HG02588 (cell line): ENCODE data around the gene ICE2.
"Not testable (repeated sequence)": the region's sequence is repeated elsewhere in the genome, so short reads cannot be mapped to it uniquely, and the experiment has no call there.

Experiments
- ATAC-seq: cut with Tn5 transposase; IDR thresholded peaks from one replicate; pipeline ENCODE4 v1.9.1; 2021; ENCODE audit warnings: mild to moderate bottlenecking, moderate library complexity; ENCODE audit not compliant: unreplicated experiment

Gene ICE2

GRCh38 chr15:60448668-60449360 lies 30.1 kb downstream of the ICE2 start:
- no peak for ATAC-seq

- no peak for ATAC-seq
These were observed 34.5 kb downstream of the ICE2 start for GRCh38 chr15:60444289-60444912.

GRCh38 chr15:60442763-60443162 lies 36.2 kb downstream of the ICE2 start:
- ATAC-seq = no peak

GRCh38 chr15:60442031-60442650 lies 36.8 kb downstream of the ICE2 start:
- no peak for ATAC-seq

- no peak for ATAC-seq
These were observed 37.6 kb downstream of the ICE2 start for GRCh38 chr15:60441331-60441730.

- ATAC-seq = no peak
These were observed 40.3 kb downstream of the ICE2 start for GRCh38 chr15:60438646-60439045.

- ATAC-seq = no peak
These were observed 50.0 kb downstream of the ICE2 start for GRCh38 chr15:60428935-60429334.

- no peak for ATAC-seq
These were observed 52.0 kb downstream of the ICE2 start for GRCh38 chr15:60426870-60427508.

GRCh38 chr15:60425461-60425860 lies 53.5 kb downstream of the ICE2 start:
- ATAC-seq = no peak

GRCh38 chr15:60424006-60424405 lies 54.9 kb downstream of the ICE2 start:
- ATAC-seq = no peak

GRCh38 chr15:60423537-60423936 lies 55.4 kb downstream of the ICE2 start:
- no peak for ATAC-seq

GRCh38 chr15:60421544-60421943 lies 57.4 kb downstream of the ICE2 start:
- ATAC-seq = no peak

- ATAC-seq = no peak
These were observed 58.7 kb downstream of the ICE2 start for GRCh38 chr15:60420203-60420716.

- no peak for ATAC-seq
These were observed 59.2 kb downstream of the ICE2 start for GRCh38 chr15:60419753-60420152.

- no peak for ATAC-seq
These were observed 60.8 kb downstream of the ICE2 start for GRCh38 chr15:60418096-60418495.

GRCh38 chr15:60417112-60417511 lies 61.8 kb downstream of the ICE2 start:
- ATAC-seq = no peak

GRCh38 chr15:60416484-60416883 lies 62.5 kb downstream of the ICE2 start:
- no peak for ATAC-seq

GRCh38 chr15:60414016-60414682 lies 64.8 kb downstream of the ICE2 start:
- no peak for ATAC-seq

GRCh38 chr15:60413231-60413824 lies 65.6 kb downstream of the ICE2 start:
- no peak for ATAC-seq

GRCh38 chr15:60412807-60413206 lies 66.1 kb downstream of the ICE2 start:
- ATAC-seq = not testable (repeated sequence)
